ENCODE results near the gene UGT2A1.

UGT2A1 gene

GRCh38 chr4:69589884-69590283 lies 63.2 kb downstream of the UGT2A1 start:
- DNase-seq (ENCODE audit: low read depth), result no peak

GRCh38 chr4:69584135-69584534 lies 68.9 kb downstream of the UGT2A1 start:
- DNase-seq (ENCODE audit: low read depth), result no peak

- DNase-seq (ENCODE audit: low read depth), result no peak
Measured at GRCh38 chr4:69583543-69583942, 69.5 kb downstream of the UGT2A1 start.

- no peak for DNase-seq (ENCODE audit: low read depth)
Measured at GRCh38 chr4:69577245-69577644, 75.8 kb downstream of the UGT2A1 start.

- no peak for DNase-seq (ENCODE audit: low read depth)
Measured at GRCh38 chr4:69576251-69576877, 76.7 kb downstream of the UGT2A1 start.

DNA sequence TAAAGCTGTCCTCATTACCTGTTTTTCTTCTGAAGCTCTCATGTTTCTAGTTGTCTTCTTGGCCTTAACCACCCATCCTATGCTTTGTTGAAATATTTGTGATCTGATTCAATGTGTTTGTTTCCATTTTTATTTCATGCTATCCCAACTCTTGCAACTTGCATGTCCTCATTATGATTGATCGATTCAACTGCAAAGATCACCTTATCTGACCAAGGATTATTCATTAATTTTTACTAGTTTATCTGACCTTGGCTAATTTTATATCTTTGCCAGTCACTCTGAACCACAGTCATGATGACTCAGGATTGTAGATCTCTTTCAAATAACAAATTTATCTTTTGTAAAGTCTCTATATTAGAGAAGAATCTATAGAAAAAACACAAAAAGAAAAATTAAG lies 84.3 kb downstream of the UGT2A1 start:
- no peak for DNase-seq (ENCODE audit: low read depth)

- no peak for DNase-seq (ENCODE audit: low read depth)
Measured at GRCh38 chr4:69563424-69563823, 89.6 kb downstream of the UGT2A1 start.

DNA sequence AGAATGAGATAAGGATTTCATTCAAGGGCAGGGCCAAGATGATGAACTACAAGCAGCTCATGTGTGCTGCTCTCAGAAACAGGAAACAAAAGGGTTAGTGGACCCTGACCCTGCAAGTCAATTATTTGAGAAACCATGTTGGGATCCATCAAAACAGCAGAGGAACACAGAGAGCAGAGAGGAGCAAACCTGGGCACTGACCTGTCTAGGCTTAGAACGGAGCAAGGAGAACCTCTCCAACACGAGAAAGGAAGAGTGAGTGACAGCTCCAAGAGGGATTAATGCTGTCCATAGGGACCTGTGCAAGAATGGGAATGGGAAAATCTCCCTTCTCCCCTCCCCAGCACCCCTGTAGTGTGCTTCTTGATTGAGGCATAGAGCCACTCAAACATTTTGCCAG lies 103.4 kb downstream of the UGT2A1 start:
- DNase-seq (ENCODE audit: low read depth), result no peak

DNA sequence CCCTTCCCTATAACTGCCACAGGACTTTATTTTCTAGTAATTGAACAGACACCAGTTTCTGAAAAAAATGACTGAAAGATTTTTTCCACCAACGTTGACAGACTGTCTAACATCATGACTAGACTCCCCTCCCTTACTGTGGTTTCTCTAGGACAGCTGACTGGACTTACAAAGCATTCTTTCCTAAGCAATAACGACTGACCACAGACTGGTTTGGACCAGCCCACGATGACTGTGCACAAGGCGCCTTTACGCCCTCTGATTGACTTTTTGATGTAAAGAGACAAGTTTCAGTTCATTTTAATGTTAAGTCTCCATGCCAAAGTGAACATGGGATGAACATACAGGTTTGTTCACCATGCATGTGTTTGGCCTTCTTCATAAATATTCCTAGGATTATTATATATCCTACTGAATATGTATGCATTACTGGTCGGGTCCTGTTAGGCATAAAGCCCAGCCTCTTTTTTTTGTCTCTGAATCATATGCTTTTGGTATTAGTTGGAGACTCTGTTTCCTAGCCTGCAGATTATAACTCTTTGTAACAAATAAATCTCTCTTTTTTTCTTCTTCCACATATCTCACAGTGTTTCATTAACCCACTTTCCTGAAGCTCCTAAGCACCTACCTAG lies 106.8 kb downstream of the UGT2A1 start:
- peak; percentile 36 for DNase-seq (ENCODE audit: low read depth)

Data from HS-5 (cell line).